Measurements from ENCODE around the gene TSPAN16.
"Not testable (repeated sequence)": the region's sequence is repeated elsewhere in the genome, so short reads cannot be mapped to it uniquely, and the experiment has no call there.

- TF ChIP-seq CTCF, POLR2A, POLR2AphosphoS5 (IDR thresholded peaks at IDR 0.05): not testable (repeated sequence)
Measured at GRCh38 chr19:11320278-11320995, 24.5 kb downstream of the TSPAN16 start.

All from gastroesophageal sphincter (tissue), 3 donors.